Ishikawa (cell line): ENCODE results near the gene NADK.

ENCODE experiments used
- CEBPB ChIP-seq: IDR thresholded peaks from 2 replicates; pipeline ENCODE4 v1.6.1; 2012
- EGR1 ChIP-seq: IDR thresholded peaks from 2 replicates; pipeline ENCODE4 v1.6.1; 2012
- MAX ChIP-seq: IDR thresholded peaks from 2 replicates; pipeline ENCODE4 v1.6.1; 2012
- RAD21 ChIP-seq: IDR thresholded peaks from 2 replicates; pipeline ENCODE4 v1.6.1; 2012; ENCODE audit warnings: low read depth
- REST ChIP-seq: IDR thresholded peaks from 2 replicates; pipeline ENCODE4 v1.6.1; 2012; ENCODE audit warnings: low read depth, mild to moderate bottlenecking
- TAF1 ChIP-seq: IDR thresholded peaks from 2 replicates; pipeline ENCODE4 v1.6.1; 2012; ENCODE audit warnings: low read depth, mild to moderate bottlenecking
- YY1 ChIP-seq: IDR thresholded peaks from 2 replicates; pipeline ENCODE4 v1.6.1; 2012; ENCODE audit warnings: low read depth

GRCh38 chr1:1794999-1795398, 16.7 kb upstream of the NADK start:
- no peak for TF ChIP-seq EGR1
- no peak for TF ChIP-seq YY1
- no peak for TF ChIP-seq REST
- no peak for TF ChIP-seq CEBPB
- no peak for TF ChIP-seq RAD21
- no peak for TF ChIP-seq TAF1
- TF ChIP-seq MAX = no peak
